Measurements from ENCODE around the gene LIMK2.
"Not testable (repeated sequence)": the region's sequence is repeated elsewhere in the genome, so short reads cannot be mapped to it uniquely, and the experiment has no call there.

The LIMK2 gene

DNA sequence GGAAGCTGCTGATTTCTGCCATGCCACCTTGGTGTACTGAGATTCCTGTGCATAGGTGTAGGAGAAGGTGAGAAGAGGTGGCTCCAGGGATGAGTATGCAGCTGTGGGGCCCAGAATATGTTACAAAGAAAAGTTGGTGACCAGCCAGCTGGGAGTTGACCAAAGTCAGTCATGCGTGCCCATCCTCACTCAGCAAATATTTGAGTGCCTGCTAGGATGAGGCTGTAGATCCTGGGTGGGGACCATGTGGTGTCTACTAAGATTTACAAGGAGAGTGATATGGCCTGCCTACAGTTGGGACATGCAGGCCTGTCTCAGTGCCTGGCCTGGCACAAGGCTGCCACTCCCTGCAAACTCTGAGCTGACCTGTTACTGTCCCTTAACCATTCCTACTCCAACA lies 32.8 kb upstream of the LIMK2 start:
- DNase-seq (ENCODE audit: extremely low spot score) = no peak
- ChIA-PET CTCF (no interaction called here), POLR2A (no interaction called here)
- TF ChIP-seq ZNF384 (IDR thresholded peaks at IDR 0.05) = no peak
- no peak for TF ChIP-seq BHLHE40 (IDR thresholded peaks at IDR 0.05; ENCODE audit: borderline replicate concordance)
- TF ChIP-seq FOXM1 (IDR thresholded peaks at IDR 0.05; ENCODE audit: borderline replicate concordance) = no peak

DNA sequence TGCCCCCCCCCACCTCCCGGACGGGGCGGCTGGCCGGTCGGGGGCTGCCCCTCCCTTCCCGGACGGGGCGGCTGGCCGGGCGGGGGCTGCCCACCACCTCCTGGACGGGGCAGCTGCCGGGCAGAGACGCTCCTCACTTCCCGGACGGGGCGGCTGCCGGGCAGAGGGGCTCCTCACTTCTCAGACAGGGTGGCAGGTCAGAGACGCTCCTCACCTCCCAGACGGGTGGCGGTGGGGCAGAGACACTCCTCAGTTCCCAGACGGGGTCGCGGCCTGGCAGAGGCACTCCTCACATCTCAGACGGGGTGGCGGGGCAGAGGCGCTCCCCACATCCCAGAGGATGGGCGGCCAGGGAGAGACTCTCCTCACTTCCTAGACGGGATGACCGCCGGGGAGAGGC lies 28.1 kb upstream of the LIMK2 start:
- ChIA-PET CTCF (no interaction called here), POLR2A (no interaction called here)
- DNase-seq (ENCODE audit: extremely low spot score) = no peak
- no peak for TF ChIP-seq ARNT (IDR thresholded peaks at IDR 0.05)
- TF ChIP-seq NFRKB (IDR thresholded peaks at IDR 0.05) = no peak
- TF ChIP-seq CTBP1 (IDR thresholded peaks at IDR 0.05; ENCODE audit: borderline replicate concordance) = no peak
- no peak for TF ChIP-seq FOXA1 (IDR thresholded peaks at IDR 0.05)
- no peak for TF ChIP-seq LEF1 (IDR thresholded peaks at IDR 0.05; ENCODE audit: borderline replicate concordance)
- TF ChIP-seq L3MBTL2 (conservative IDR thresholded peaks at IDR 0.05) = no peak
- no peak for TF ChIP-seq ELF4 (IDR thresholded peaks at IDR 0.05)
- TF ChIP-seq HDGF (IDR thresholded peaks at IDR 0.05; ENCODE audit: borderline replicate concordance) = no peak
- no peak for TF ChIP-seq TARDBP (IDR thresholded peaks at IDR 0.05)
- no peak for TF ChIP-seq BHLHE40 (IDR thresholded peaks at IDR 0.05; ENCODE audit: borderline replicate concordance)
- TF ChIP-seq ZNF384 (IDR thresholded peaks at IDR 0.05) = no peak
- TF ChIP-seq, protein P1, sequence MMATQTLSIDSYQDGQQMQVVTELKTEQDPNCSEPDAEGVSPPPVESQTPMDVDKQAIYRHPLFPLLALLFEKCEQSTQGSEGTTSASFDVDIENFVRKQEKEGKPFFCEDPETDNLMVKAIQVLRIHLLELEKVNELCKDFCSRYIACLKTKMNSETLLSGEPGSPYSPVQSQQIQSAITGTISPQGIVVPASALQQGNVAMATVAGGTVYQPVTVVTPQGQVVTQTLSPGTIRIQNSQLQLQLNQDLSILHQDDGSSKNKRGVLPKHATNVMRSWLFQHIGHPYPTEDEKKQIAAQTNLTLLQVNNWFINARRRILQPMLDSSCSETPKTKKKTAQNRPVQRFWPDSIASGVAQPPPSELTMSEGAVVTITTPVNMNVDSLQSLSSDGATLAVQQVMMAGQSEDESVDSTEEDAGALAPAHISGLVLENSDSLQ (IDR thresholded peaks at IDR 0.05) = no peak
- no peak for TF ChIP-seq SUZ12 (IDR thresholded peaks at IDR 0.05)

DNA sequence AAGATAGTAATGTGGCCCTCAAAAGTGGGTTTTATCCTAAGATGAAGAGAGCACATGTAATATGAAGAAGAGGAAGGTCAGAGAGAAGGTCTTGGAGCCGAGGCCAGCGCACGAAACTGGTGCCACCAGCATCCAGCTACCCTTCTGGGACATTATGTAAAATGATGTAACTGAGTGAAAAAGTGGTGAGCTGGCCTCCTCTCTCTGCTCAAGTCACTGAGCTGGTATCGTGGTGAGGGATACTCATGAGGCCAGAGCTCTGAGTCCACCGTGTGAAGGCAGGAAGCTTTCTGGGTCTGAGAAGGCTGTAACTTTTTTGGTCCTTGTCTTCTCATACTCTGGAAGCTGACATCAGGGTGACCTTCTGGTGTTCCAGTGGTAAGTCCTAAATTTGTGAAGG lies 27.0 kb upstream of the LIMK2 start:
- DNase-seq (ENCODE audit: extremely low spot score) = no peak
- TF ChIP-seq BHLHE40 (IDR thresholded peaks at IDR 0.05; ENCODE audit: borderline replicate concordance) (no peak), TARDBP (IDR thresholded peaks at IDR 0.05) (no peak), SUZ12 (IDR thresholded peaks at IDR 0.05) (no peak), ELF4 (IDR thresholded peaks at IDR 0.05) (no peak), ARNT (IDR thresholded peaks at IDR 0.05) (no peak), HDGF (IDR thresholded peaks at IDR 0.05; ENCODE audit: borderline replicate concordance) (no peak)
- POLR2A ChIA-PET = no interaction called here
- CTCF ChIA-PET = no interaction called here

DNA sequence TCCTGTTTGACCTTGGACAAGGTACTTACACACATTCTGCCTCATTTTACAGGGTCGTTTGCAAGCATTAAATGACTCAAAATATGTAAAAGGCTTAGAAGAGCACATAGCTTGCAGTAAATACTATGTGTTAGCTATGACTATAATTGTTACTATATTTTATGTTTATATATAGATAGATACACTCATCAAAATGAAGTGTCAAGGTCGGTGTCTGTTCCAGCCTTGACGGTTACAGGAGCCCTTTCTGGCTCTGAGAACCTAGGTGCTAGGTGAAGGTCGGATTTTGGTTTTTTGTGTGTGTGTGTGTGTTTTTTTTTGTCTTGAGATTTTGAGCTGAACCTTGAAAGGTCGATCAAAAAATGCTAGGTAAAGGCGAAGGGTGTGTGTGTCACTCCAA lies 24.5 kb upstream of the LIMK2 start:
- POLR2A ChIA-PET = no interaction called here
- CTCF ChIA-PET = no interaction called here
- TF ChIP-seq FOXA1 (IDR thresholded peaks at IDR 0.05) (no peak), HDGF (IDR thresholded peaks at IDR 0.05; ENCODE audit: borderline replicate concordance) (no peak), ZNF384 (IDR thresholded peaks at IDR 0.05) (no peak), ELF4 (IDR thresholded peaks at IDR 0.05) (no peak)
- TF ChIP-seq, protein P1 (IDR thresholded peaks at IDR 0.05) = no peak
- DNase-seq (ENCODE audit: extremely low spot score) = no peak

DNA sequence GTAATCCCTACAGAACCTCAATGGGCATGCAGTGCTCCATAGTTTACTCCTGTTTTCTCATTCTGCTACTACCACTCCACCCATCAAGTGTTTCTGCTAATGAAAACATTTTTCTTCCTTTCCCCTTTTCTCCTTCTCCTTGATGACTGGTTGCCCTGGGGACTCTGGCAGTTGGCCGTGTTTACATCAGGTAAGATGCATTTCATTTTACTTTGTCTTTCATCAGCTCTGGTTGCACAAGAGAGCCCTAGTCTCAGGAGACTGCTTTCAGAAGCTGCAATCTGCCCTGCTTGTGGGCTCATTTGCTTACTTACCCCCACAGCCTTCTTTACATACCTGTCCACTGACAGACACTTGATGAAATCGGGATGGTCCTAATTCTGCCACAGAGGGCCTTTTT lies 19.6 kb upstream of the LIMK2 start:
- TF ChIP-seq, protein P1 (IDR thresholded peaks at IDR 0.05) = no peak
- no peak for TF ChIP-seq LEF1 (IDR thresholded peaks at IDR 0.05; ENCODE audit: borderline replicate concordance)
- no peak for TF ChIP-seq SP1 (IDR thresholded peaks at IDR 0.05)
- no peak for TF ChIP-seq FOXA1 (IDR thresholded peaks at IDR 0.05)
- TF ChIP-seq NFRKB (IDR thresholded peaks at IDR 0.05) = no peak
- no peak for TF ChIP-seq FOXM1 (IDR thresholded peaks at IDR 0.05; ENCODE audit: borderline replicate concordance)
- no peak for TF ChIP-seq ELF4 (IDR thresholded peaks at IDR 0.05)
- no peak for TF ChIP-seq ZNF384 (IDR thresholded peaks at IDR 0.05)
- no peak for TF ChIP-seq HDGF (IDR thresholded peaks at IDR 0.05; ENCODE audit: borderline replicate concordance)
- TF ChIP-seq ARNT (IDR thresholded peaks at IDR 0.05) = no peak
- TF ChIP-seq BHLHE40 (IDR thresholded peaks at IDR 0.05; ENCODE audit: borderline replicate concordance) = no peak
- no peak for TF ChIP-seq FOXK2 (IDR thresholded peaks at IDR 0.05)
- TF ChIP-seq L3MBTL2 (conservative IDR thresholded peaks at IDR 0.05) = no peak
- no peak for TF ChIP-seq SUZ12 (IDR thresholded peaks at IDR 0.05)
- no peak for TF ChIP-seq CTBP1 (IDR thresholded peaks at IDR 0.05; ENCODE audit: borderline replicate concordance)
- no peak for TF ChIP-seq TARDBP (IDR thresholded peaks at IDR 0.05)
- POLR2A ChIA-PET = interaction anchor here (0.6 kb wide), 1 partner anchor 558 kb away, joined by 3 read pairs; no protein-coding TSS in a partner anchor
- CTCF ChIA-PET = no interaction called here
- no peak for DNase-seq (ENCODE audit: extremely low spot score)

DNA sequence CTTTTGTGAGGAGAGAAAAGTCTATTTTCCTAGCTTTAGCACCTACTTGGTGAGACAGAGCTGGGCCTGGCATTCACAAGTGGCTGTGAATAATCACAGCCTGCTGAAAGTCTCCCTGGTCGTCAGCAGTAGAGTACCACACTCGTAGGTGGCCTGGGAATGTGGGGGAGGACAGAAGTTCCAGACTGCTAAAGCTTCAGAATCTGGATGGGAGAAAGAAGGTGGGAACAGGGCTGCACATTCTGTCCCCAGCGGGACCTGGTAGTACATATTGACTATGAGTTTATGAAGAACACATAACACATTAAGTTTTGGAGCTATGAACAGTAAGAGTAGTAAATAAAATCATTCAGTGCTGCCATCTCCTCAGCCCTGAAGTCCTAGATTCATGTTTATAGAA lies 19.0 kb upstream of the LIMK2 start:
- POLR2A ChIA-PET = no interaction called here
- TF ChIP-seq FOXK2 (IDR thresholded peaks at IDR 0.05) (no peak), LEF1 (IDR thresholded peaks at IDR 0.05; ENCODE audit: borderline replicate concordance) (no peak), FOXA1 (IDR thresholded peaks at IDR 0.05) (no peak), CTBP1 (IDR thresholded peaks at IDR 0.05; ENCODE audit: borderline replicate concordance) (no peak), ARNT (IDR thresholded peaks at IDR 0.05) (no peak), ELF4 (IDR thresholded peaks at IDR 0.05) (no peak), ZNF384 (IDR thresholded peaks at IDR 0.05) (no peak), HDGF (IDR thresholded peaks at IDR 0.05; ENCODE audit: borderline replicate concordance) (no peak), SUZ12 (IDR thresholded peaks at IDR 0.05) (no peak), SP1 (IDR thresholded peaks at IDR 0.05) (no peak), TARDBP (IDR thresholded peaks at IDR 0.05) (no peak), FOXM1 (IDR thresholded peaks at IDR 0.05; ENCODE audit: borderline replicate concordance) (no peak), BHLHE40 (IDR thresholded peaks at IDR 0.05; ENCODE audit: borderline replicate concordance) (no peak), NFRKB (IDR thresholded peaks at IDR 0.05) (no peak), L3MBTL2 (conservative IDR thresholded peaks at IDR 0.05) (no peak)
- TF ChIP-seq, protein P1 (IDR thresholded peaks at IDR 0.05) = no peak
- DNase-seq (ENCODE audit: extremely low spot score) = no peak
- CTCF ChIA-PET = no interaction called here

DNA sequence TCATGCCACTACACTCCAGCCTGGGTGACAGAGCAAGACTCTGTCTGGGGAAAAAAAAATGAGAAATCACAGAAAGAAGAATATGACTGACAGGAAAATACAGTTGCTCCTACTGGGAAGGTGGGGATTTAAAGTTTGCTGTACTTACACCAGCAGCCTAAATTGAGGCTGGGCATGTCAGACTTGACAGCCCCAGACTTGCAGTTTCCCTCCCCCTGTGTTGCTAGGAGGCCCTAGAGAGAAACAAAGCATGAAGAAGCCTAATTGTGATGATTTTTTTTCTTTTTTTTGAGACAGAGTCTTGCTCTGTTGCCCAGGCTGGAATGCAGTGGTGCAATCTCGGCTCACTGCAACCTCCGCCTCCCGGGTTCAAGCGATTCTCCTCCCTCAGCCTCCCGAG lies 17.4 kb upstream of the LIMK2 start:
- CTCF ChIA-PET; POLR2A ChIA-PET; DNase-seq (ENCODE audit: extremely low spot score): not testable (repeated sequence)
